OCI-LY7 (cell line): ENCODE measurements around the gene PCID2. TPM values are rescaled to one million over a fixed set of nuclear protein-coding genes. Genes with fewer than 3 reads are reported as not detected.

Source experiments
- BruUV-seq: library from RNA; stranded (reverse); fragments of 400-500 nt; replicated peaks from 2 replicates; lab custom pipeline; 2021; lab: Mats Ljungman, UMichigan
- CTCF ChIA-PET: fragments of 300-600 bp; sonication (Branson Sonifier 250); formaldehyde crosslinking; loops from one replicate; lab custom pipeline; 2022; ENCODE audit warnings: antibody characterized with exemption; ENCODE audit not compliant: unreplicated experiment; lab: Charles Lee
- POLR2A ChIA-PET: fragments of 300-600 bp; sonication (Branson Sonifier 250); formaldehyde crosslinking; loops from one replicate; lab custom pipeline; 2022; ENCODE audit warnings: antibody characterized with exemption; lab: Charles Lee
- DNase-seq: peaks from one replicate; pipeline ENCODE4 v3.0.0-alpha.2; 2015; ENCODE audit warnings: low spot score
- H2AFZ ChIP-seq: fragments of 200-600 bp; sonication (generic), shearing (Covaris generic); 2 replicates; pipeline ENCODE4 v1.6.1; 2014; ENCODE audit warnings: mild to moderate bottlenecking, antibody characterized with exemption, low read length, moderate library complexity
- H3K27ac ChIP-seq: fragments of 200-600 bp; sonication (generic); 2 replicates; pipeline ENCODE4 v1.5.1; 2014; ENCODE audit warnings: mixed run types, low read depth, mild to moderate bottlenecking, moderate library complexity, low read length, inconsistent platforms; ENCODE audit not compliant: poor library complexity, severe bottlenecking
- H3K36me3 ChIP-seq: fragments of 200-600 bp; sonication (generic); 2 replicates; pipeline ENCODE4 v1.6.1; 2014; ENCODE audit warnings: mild to moderate bottlenecking, antibody characterized with exemption, low read length, moderate library complexity, mixed read lengths; ENCODE audit not compliant: insufficient read depth
- H3K4me1 ChIP-seq: fragments of 200-600 bp; sonication (generic); 2 replicates; pipeline ENCODE4 v1.5.1; 2014; ENCODE audit warnings: mild to moderate bottlenecking, low read length; ENCODE audit not compliant: insufficient read depth, poor library complexity, severe bottlenecking
- H3K4me2 ChIP-seq: fragments of 200-600 bp; sonication (generic); 2 replicates; pipeline ENCODE4 v1.6.1; 2014; ENCODE audit warnings: mild to moderate bottlenecking, low read length
- H3K4me3 ChIP-seq: fragments of 200-600 bp; sonication (generic); 2 replicates; pipeline ENCODE4 v1.5.1; 2014; ENCODE audit warnings: mild to moderate bottlenecking, low read depth, low read length; ENCODE audit not compliant: poor library complexity, severe bottlenecking
- H3K79me2 ChIP-seq: fragments of 200-600 bp; sonication (generic); 2 replicates; pipeline ENCODE4 v1.6.1; 2016; ENCODE audit warnings: low read depth, mild to moderate bottlenecking, low read length, moderate library complexity, mixed read lengths; ENCODE audit not compliant: insufficient read depth
- H3K9me2 ChIP-seq: fragments of 200-600 bp; sonication (generic); 2 replicates; pipeline ENCODE4 v1.6.1; 2016; ENCODE audit warnings: mild to moderate bottlenecking, low read length, mixed read lengths; ENCODE audit not compliant: insufficient read depth
- H3K9me3 ChIP-seq: fragments of 200-600 bp; sonication (generic); 2 replicates; pipeline ENCODE4 v1.6.1; 2014; ENCODE audit warnings: mild to moderate bottlenecking, mixed run types, low read length, mixed read lengths
- H4K20me1 ChIP-seq: fragments of 200-600 bp; sonication (generic); 2 replicates; pipeline ENCODE4 v1.6.1; 2014; ENCODE audit warnings: mild to moderate bottlenecking, antibody characterized with exemption, low read length, moderate library complexity, mixed read lengths; ENCODE audit not compliant: insufficient read depth
- CTCF ChIP-seq: fragments of 200-600 bp; sonication (generic); conservative IDR thresholded peaks from 2 replicates; pipeline ENCODE4 v1.5.1; 2014; ENCODE audit warnings: mild to moderate bottlenecking, antibody characterized with exemption, low read length, moderate library complexity, mixed read lengths
- EZH2phosphoT487 ChIP-seq: fragments of 200-600 bp; sonication (generic); IDR thresholded peaks from 2 replicates; pipeline ENCODE4 v1.6.1; 2018; ENCODE audit warnings: low read depth, borderline replicate concordance, mild to moderate bottlenecking, mixed run types, antibody characterized with exemption, low read length, moderate library complexity, mixed read lengths
- intact Hi-C: fragments of 100-400 bp; cut with micrococcal nuclease; formaldehyde crosslinking; loops from one replicate; pipeline ENCODE4 v1.10.0; 2022; ENCODE audit not compliant: unreplicated experiment
- total RNA-seq, 2 experiments: library from RNA; depleted of rRNA in 1 of 2; stranded (reverse); fragments of >200 nt in 1 of 2; shearing (Covaris generic) in 1 of 2; gene quantifications; 2 replicates each; pipeline ENCODE4 v1.2.3, GENCODE V29; 2014 to 2022

PCID2 gene
- total RNA-seq, 2 experiments from 2014 or later, result 30.2 to 41.9 TPM

DNA sequence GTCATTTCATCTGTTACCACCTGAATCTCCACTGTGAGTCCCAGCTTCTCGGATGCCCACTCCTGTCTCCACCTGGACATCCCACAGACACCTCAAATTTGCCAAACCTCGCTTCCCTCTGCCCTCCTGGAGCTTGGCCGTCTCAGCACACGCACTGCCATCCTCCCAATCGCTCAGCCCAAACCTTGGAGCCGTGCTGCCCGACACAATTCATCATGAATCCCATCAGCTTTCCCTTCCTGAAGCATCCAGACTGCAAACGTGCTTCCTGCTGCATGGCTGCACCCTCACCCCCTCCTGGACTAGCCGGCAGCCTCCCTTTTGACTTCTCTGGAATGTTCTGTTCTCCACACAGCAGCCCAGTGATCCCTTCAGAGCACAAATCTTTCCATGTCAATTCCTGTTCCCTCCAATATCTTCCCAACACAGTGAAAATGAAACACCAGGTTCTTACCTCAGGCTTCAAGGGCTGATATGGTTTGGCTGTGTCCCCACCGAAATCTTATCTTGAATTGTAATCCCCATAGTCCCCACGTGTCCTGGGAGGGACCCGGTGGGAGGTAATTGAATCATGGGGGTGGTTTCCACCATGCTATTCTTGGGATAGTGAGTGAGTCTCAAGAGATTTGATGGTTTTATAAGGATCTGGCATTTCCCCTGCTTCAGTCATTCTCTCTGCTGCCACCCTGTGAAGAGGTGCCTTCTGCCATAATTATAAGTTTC, 51.1 kb downstream of the PCID2 start:
- ChIA-PET POLR2A (no interaction called here), CTCF (no interaction called here)
- Histone ChIP-seq H4K20me1 (no peaks in the 10 kb centered on the region), H3K79me2 (no peaks in the 10 kb centered on the region), H3K9me3 (no peaks in the 10 kb centered on the region), H3K4me2 (no peak overlapping the region), H3K9me2 (no peaks in the 10 kb centered on the region), H3K4me1 (peaks cover 3% of the 10 kb centered on the region), H3K4me3 (no peak overlapping the region), H2AFZ (no peak overlapping the region), H3K36me3 (no peaks in the 10 kb centered on the region), H3K27ac (no peak overlapping the region)
- no peak for DNase-seq
- intact Hi-C loops, result no loop called here
- TF ChIP-seq EZH2phosphoT487, result no peak
- TF ChIP-seq CTCF, result no peak
- BruUV-seq, result no TSS peak

- H3K79me2 ChIP-seq, result no peaks in the 10 kb centered on the region
- H3K4me2 ChIP-seq, result no peak overlapping the region
- DNase-seq, result no peak
- H3K4me1 ChIP-seq, result peaks cover 3% of the 10 kb centered on the region
- POLR2A ChIA-PET, result no interaction called here
- H2AFZ ChIP-seq, result no peak overlapping the region
- H3K4me3 ChIP-seq, result no peak overlapping the region
- H3K9me2 ChIP-seq, result no peaks in the 10 kb centered on the region
- H4K20me1 ChIP-seq, result no peaks in the 10 kb centered on the region
- H3K36me3 ChIP-seq, result no peaks in the 10 kb centered on the region
- CTCF ChIA-PET, result no interaction called here
- no peaks in the 10 kb centered on the region for H3K9me3 ChIP-seq
- H3K27ac ChIP-seq, result no peak overlapping the region
- intact Hi-C loops, result no loop called here
- BruUV-seq, result no TSS peak
- no peak for TF ChIP-seq CTCF
Measured at GRCh38 chr13:113155982-113156655, 52.4 kb downstream of the PCID2 start.

DNA sequence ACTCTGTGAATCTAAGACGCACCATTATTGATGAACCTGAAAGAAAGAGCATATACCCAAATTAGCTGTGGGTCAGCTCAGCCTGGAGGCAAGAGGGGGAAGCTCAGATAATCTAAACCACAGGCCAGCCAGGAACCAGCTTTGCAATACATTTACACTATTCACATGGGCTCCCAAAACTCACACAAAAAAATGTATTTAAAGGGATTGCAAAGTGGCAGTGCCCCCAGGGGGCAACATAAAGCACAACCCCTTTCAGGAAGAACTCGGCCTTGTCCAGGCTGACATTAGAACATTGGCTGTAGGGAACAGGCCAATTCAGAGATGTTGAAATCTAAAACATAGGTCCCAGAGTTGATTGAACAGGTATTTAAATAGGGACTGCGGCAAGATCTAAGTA, 53.3 kb downstream of the PCID2 start:
- POLR2A ChIA-PET, result no interaction called here
- H4K20me1 ChIP-seq, result no peaks in the 10 kb centered on the region
- no peak overlapping the region for H2AFZ ChIP-seq
- no peaks in the 10 kb centered on the region for H3K36me3 ChIP-seq
- H3K4me3 ChIP-seq, result no peak overlapping the region
- CTCF ChIA-PET, result interaction anchor here (0.6 kb wide), 1 partner anchor 865 kb away, joined by 3 read pairs; no protein-coding TSS in a partner anchor
- intact Hi-C loops, result no loop called here
- BruUV-seq, result no TSS peak
- TF ChIP-seq EZH2phosphoT487 (no peak), CTCF (no peak)
- DNase-seq, result no peak
- peaks cover 3% of the 10 kb centered on the region for H3K4me1 ChIP-seq
- no peak overlapping the region for H3K4me2 ChIP-seq
- no peak overlapping the region for H3K27ac ChIP-seq
- no peaks in the 10 kb centered on the region for H3K9me3 ChIP-seq
- no peaks in the 10 kb centered on the region for H3K79me2 ChIP-seq
- H3K9me2 ChIP-seq, result no peaks in the 10 kb centered on the region
